NOMO-1 treated with dmso at 0.1 percent for 144 hours (cell line): ENCODE results near the gene KIF16B.

Experiments used
- DNase-seq: peaks from one replicate; lab custom pipeline; 2025; ENCODE audit not compliant: unreplicated experiment; lab: John Stamatoyannopoulos, UW

The KIF16B gene

DNA sequence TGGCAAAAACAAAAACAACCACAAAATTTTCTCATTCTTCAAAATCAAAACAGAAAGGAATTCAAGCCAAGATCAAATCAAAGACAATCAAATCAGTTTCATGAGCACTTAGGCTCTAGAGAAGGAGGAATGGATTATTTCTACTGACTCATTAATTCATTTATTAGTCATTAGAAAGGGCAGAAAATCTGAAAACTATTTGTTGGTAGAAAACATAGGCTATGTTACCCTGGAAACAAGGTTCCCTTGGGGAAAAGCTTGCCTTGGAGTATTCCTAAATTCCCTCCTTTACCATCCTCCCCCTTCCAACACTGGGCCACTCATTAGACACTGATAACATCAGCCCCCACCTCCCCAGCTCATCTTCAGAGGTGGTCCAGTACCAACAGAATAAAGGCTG lies 17.5 kb downstream of the KIF16B start:
- DNase-seq: no peak

DNA sequence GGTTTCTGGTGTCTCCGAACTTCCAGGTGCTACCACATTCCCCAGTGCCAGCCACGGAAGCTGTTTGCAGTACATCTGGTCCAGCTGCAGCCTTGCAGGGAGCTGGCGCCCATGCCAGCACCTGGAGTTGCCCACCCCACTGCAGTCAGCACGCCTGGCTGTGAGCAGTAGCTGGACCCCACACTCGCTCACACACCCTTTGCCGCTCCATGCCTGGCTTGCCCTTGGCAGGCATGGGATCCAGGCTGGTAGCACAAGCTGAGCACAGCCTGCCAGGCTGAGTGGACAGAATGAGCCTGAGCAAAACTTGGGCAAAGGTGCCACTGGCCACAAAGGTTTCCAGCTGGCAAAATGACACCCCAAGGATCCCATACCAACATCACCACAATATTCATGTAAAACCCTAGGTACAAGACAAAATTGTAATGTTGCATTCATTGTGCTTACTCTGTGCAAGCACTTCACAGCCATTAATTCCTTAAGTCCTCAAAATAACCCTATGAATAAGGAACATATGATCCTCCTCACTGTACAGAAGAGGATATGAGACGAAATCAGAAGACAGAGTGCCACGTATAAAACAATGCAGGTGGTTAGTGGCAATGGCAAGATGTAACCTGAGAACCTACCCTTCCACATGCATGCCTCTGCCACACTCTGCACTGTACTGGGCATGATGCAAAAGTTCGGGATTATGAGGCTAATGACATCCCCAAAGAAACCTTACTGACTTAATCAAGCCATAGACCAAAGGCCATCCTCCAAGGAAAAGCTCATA lies 18.3 kb downstream of the KIF16B start:
- DNase-seq: no peak

DNA sequence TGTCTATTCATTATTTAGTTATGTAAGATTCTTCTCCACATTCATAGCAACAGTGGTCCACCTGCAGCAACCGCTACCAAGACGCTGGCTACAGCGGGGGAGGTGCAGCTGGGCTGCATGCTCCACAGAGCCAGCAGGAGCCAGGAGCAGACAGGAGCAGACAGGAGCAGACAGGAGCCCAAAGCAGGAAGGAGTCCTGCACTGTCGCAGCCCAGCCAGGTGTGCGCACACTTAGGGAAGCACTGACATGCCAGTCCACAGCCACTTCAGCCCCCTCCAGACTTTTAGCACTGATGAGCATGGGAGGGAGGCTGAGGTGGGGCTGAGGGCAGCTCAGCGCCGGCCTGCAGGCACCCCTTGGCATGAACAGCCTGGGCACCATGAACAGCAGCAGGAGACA lies 19.6 kb downstream of the KIF16B start:
- DNase-seq: no peak

DNA sequence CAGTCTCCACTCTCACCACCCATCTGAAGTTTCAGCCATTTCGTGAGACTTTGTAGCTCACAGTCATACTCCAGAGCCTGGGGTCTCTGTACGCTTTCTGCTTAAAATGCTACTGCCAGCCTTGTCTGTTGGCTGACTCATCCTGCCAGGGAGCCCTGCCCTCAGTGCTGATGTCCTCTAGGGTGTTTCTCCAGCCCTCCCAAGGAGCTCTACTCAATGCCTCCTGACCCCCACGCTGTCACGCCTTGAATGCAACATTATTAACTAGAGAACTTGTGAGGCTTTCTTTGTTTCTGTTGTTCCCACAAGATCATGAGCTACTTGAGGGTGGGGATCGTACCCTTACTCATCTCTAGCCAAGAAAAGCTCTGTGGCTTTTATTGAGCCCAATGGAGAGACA lies 20.1 kb downstream of the KIF16B start:
- no peak for DNase-seq

DNA sequence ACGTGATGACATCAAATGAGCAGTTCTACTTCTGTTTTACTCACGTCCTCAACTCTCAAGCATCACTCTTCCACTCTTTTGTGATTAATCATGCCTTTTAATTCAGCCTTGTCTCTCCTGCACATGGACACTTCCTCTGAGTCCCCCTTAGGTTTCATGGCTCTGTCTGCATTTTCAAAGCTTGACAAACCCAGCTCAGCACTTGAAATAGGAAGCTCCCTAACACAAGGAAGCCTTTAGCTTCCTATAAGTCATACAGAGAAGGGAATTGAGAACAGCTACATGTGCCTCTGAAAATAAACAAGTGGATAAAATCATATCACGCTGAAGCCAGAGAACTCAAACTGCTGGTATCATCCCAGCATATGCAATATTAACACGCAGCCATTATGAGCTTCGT lies 21.2 kb downstream of the KIF16B start:
- DNase-seq: no peak

DNA sequence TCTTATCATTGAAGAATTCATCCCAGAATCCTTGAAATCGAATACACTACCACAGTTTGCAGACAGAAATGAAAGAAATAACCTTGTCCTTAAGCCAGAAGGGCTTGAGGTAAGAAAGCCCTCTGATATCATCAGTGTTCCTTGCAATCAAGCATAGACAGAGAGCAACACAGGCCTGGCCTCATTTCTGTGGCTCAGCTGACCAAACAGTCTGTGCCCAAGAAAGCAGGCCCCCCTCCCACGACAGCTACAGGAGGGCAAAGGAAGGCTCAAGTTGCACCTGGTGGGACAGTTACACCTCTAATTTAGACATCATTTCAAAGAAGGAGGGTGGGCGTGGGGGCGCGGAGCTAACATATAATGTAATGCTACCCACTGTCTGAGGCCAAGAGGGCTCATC lies 21.6 kb downstream of the KIF16B start:
- DNase-seq: no peak

DNA sequence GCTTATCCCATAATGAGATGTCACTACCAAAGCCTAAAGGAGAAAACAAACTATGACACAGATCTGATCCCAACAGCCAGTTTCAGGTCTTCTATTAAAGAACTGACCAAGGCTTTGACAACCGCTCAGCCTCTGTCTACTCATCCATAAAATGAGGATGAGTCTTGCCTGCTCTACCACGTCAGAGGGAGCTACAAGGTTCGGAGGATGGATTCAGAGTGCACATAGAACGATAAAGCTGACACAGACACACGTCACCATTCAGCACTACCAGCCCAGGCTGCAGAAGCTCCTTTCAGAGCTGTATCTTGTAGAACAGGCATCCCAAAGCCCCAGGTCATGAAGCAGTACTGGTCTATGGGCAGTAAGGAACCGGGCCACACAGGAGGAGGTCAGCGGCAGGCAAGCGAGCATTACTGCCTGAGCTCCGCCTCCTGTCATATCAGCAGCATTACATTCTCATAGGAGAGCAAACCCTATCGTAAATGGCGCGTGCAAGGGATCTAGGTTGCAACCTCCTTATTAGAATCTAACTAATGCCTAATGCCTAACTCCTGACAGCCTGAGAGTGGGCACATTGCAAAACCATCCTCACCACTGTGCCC lies 25.1 kb downstream of the KIF16B start:
- no peak for DNase-seq

DNA sequence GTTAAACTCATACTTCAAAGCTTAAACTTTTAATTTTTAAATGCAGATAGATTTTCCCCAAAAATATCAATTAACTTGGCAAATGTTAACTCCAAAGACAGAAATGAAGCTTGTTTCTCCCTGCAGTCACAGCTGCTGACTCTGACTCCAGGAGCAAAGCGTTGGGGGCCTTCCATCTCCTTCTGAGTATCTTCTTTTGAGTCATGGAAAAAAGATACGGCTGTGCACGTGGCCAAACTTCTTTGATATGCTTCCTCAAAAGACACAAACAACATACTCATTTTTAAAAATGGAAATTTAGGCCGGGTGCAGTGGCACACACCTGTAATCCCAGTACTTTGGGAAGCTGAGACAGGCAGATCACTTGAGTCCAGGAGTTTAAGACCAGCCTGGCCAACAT lies 28.3 kb downstream of the KIF16B start:
- DNase-seq: no peak

DNA sequence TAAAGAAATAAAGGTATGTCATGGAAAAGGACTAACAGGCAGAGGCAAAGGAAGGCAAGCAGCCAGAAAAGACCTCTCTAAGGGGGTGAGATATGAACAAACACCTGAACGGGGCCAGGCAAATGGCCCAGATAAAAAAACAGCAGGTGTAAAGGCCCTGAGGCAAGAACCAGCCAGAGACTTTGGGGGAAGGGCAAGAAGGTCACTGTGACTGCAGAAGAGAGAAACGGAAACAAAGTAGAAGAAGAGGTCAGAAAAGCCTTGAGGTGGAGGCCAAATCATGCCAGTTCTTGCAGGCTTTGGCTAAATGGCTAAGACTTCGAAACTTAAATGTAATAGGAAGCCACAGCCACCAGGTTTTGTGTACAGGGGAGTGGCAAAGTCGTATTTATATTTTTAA lies 30.8 kb downstream of the KIF16B start:
- DNase-seq: no peak

DNA sequence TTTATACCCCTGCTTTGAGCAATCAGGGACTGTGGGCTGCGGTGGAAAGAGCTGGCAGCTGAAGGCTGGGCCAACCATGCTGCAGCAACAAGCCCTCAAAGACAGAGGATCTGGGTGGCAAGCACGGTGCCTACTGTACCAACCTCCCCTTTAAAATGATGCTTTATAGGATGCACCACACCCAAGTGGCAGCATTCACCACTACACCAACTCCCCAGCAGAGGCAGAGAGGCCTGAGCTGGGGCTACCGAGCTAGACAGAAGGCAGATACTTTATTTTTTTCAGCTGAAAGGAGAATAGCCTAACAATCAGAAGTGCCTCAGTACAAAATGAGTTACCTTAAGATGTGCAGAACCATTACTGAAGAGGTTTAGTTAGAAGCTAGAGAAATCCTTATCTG lies 31.4 kb downstream of the KIF16B start:
- no peak for DNase-seq

DNA sequence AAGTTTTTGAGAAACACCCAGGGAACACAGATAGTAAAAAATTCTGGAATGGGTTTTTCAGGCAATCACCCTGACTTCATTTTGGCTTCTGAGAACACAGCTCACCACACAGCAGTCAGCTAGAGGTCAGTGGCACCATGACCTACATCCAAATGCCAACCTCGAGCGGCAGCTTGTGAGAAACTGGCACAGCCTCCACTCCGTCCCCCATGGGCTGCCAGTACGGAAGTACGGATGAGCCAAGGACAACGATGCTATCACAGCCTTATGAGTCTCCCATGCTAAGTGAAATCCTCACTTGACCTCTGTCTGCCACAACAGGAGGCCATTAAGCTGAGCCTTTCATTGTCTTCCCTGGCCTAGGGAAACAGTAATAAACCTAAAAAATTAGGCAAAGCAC lies 32.0 kb downstream of the KIF16B start:
- DNase-seq: no peak

DNA sequence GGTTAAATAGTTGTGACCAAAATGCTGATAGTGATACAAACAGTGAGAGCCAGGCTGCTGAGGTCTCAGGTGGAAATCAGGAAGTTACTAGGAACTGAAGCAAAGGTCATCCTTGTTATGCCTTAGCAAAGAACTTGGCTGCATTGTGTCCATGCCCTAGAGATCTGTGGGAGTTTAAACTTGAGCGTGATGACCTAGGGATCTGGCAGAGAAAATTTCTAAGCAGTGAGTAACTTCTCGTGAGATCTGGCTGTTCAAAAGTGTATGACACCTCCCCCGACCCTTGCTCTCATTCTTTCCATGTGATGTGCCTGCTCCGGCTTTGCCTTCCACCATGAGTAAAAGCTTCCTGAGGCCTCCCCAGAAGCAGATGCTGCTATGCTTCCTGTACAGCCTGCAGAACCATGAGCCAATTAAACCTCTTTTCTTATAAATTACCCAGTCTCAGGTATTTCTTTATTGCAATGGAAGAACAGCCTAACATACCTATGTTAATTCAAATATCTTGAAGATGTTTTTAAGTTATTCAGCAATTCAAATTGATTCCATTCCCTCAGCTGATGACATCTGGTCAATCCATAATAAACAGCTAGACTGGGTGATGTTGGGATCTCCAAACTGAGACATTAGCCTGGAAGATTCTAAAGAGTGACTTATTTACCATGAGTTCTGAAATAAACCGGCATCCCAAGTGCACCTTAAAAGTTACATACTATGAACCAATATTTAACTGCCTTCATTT lies 33.8 kb downstream of the KIF16B start:
- DNase-seq: no peak

DNA sequence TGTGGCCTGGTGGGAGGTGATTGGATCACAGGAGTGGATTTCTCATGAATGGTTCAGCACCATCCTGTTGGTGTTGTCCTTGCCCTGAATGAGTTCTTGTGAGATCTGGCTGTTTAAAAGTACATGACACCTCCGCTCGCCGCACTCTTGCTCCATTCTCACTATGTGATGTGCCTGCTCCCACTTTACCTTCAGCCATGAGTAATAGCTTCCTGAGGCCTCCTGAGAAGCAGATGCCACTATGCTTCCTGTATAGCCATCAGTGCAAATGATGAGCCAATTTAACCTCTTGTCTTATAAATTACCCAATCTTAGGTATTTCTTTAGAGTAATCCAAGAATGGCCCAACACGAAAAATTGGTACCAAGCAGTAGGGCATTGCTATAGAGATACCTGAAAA lies 34.5 kb downstream of the KIF16B start:
- DNase-seq: no peak

DNA sequence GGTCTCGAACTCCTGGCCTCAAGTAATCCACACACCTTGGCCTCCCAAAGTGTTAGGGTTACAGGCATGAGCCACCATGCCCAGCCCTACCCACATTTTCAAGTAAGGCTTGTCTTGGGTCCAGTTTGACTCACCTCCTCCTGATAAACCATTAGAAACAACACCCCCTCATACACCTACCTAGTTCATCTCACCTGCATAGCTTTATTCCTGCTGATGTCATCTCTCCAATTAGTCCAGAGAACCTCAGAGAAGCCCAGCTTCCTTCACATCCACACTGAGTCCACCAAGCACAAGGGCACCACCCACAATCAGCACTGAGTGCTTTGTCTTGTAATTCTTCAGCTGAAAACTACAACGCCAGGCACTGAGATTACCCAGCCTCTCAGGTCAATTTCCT lies 35.3 kb downstream of the KIF16B start:
- DNase-seq: no peak

DNA sequence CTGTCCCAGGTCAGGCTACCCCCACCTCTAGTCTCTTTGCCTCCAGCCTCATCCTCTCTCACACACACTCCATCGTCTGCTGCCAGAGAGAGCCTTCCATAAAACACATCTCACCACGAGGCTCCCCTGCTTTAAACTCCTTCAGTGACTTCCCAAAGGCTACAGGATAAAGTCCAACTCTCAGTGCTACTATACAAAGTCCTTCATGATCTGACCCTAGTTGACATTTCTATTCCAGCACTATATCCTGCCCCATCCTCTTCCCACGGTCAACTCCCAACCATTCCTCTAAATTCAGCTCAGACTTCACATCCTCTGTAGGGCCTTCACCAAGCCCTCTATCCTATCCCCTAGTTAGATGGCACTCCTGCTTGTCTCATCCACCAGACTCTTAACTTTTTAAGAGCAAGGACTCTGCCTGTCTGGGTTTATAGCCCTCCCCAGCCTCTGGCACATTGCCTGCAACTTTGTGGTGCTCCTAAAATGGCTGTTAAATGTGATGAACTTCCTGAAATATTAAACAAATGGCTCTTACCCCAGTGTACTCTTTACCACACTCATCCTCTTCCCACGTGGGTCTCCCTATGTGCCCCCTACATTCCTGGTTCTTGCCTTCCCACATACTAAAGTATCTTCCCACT lies 36.1 kb downstream of the KIF16B start:
- no peak for DNase-seq

DNA sequence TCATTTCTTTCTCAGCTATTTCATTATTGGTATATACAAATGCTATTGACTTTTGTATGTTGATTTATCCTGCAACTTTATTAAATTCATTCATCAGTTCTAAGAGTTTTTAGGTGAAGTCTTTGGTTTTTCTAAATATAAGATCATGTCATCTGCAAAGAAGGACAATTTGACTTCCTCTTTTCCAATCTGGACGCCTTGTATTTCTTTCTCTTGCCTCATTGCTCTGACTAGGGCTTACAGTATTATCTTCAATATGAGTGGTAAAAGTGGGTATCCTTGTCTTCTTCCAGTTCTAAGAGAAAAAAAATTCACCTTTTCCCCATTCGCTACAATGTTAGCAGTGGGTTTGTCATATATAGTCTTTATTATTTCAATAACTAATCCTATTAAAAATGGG lies 38.0 kb downstream of the KIF16B start:
- DNase-seq: no peak

DNA sequence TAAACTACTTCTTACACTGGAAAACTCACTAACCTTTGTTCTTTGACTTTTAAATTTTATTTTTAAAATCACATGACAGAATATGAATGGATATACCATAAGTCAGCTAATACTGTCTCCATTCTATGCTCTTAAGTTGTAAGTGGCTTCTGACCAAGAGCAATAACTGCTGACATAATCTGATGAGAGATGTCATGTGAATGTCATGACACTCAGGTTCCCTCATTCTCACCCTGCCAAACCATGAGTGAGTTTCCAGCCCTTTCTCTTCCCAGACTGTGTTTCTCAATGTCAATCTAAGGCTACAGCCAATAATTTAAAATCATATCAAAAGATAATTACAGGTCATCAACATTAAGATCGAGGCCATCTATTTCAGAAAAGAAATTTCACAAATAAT lies 39.7 kb downstream of the KIF16B start:
- no peak for DNase-seq

DNA sequence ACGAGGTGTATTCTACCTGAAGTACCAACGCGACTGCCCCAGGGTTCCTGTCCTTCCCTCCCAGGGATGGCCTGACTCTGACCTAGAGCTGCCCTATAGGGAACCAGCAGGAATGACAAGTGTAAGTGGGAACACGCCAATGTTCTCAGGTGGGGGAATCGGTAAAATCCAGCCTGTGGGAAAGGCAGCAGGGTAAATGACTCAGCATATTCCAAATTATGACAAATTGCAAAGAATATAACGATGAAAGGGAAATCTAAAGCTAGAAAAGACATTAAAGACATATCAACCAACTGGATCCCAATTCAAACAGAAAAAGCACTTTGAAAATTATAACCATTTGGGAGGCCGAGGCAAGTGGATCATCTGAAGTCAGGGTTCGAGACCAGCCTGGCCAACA lies 41.8 kb downstream of the KIF16B start:
- DNase-seq: no peak

DNA sequence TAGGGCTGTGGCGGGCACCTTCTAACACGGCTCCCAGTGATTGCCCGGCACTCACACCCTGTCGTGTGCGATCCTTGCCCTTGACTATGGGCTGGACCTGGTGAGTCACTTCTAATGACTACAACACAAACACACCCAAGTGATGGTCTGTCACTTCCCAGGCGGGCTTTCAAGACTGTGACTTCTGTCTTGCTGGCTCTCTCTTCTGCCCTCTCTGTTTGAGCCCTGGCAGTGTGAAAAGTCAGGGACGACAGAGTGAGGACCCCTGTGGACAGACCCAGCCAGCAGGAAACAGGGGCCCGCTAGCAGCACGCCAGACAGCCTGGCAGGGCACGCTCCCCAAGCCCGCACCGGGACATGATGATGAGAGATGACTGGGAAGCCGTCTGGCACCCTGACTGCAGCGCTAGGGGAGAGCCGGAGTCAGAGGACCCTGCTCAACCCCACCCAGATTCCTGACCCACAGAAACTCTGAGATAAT lies 43.0 kb downstream of the KIF16B start:
- no peak for DNase-seq

DNA sequence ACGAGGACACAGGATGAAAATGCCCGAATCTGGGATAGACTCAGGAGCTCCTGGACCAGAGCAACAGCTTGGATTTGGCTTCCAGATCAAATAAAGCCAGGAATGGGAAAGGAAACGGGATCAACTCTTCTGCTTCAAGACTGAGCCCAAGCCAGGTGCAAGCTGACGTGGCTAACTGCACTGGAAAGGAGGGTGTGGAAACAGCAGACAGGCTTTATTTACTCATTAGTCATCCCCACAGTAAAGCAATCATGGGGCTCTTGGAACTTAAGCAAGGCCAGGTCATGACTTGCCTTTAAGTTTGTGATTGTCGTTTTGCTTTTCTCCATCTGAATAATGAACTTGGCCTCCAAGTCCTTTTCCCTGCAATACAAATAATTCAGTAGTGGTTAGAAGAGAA lies 45.2 kb downstream of the KIF16B start:
- peak; percentile 60 for DNase-seq

DNA sequence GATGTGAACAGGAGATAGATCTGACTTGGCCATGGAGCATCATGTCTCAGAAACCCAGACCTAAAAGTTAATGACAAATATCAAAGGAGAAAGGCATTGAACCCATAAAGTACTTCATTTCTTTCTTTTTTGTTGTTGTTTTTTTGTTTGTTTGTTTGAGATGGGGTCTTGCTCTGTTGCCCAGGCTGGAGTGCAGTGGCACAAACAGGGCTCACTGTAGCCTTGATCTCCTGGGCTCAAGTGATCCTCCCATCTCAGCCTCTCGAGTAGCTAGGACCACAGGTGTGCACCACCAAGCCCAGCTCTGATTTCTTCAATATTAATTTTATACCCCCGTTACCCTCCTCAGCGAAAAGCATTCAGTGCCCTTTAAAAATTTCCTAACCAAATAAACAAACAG lies 45.8 kb downstream of the KIF16B start:
- no peak for DNase-seq
